HepG2 (cell line): ENCODE measurements around the gene RPS19BP1. TPM values are rescaled to one million over a fixed set of nuclear protein-coding genes. Genes with fewer than 3 reads are reported as not detected.

Experiments used
- BORCS8-MEF2B ChIP-seq: sonication (generic); formaldehyde crosslinking; IDR thresholded peaks from 2 replicates; pipeline ENCODE4 v1.8.0; 2022; ENCODE audit warnings: mild to moderate bottlenecking, missing genetic modification reagents
- CCDC6 ChIP-seq: sonication (generic); formaldehyde crosslinking; IDR thresholded peaks from 2 replicates; pipeline ENCODE4 v1.8.1; 2022; ENCODE audit warnings: mild to moderate bottlenecking, missing genetic modification reagents, moderate library complexity
- GABPA ChIP-seq, 2 experiments: IDR thresholded peaks; 2 replicates each; pipeline ENCODE4 v1.6.1; 2011 to 2016; ENCODE audit warnings: low read depth in 2 of 2, low read length in 1 of 2, missing biosample characterization in 1 of 2, missing genetic modification characterization in 1 of 2
- GABPB1 ChIP-seq: IDR thresholded peaks from 2 replicates; pipeline ENCODE4 v1.6.1; 2016; ENCODE audit warnings: mild to moderate bottlenecking, missing genetic modification reagents, moderate library complexity, missing compliant biosample characterization
- HCFC1 ChIP-seq: fragments of 150-350 bp; IDR thresholded peaks from 2 replicates; pipeline ENCODE4 v1.6.1; 2014; ENCODE audit warnings: low read depth, low read length
- JARID2 ChIP-seq: sonication (generic); formaldehyde crosslinking; IDR thresholded peaks from 2 replicates; pipeline ENCODE4 v1.8.1; 2023; ENCODE audit warnings: missing genetic modification reagents, inconsistent platforms; ENCODE audit not compliant: insufficient replicate concordance
- KDM4B ChIP-seq: sonication (generic); formaldehyde crosslinking; IDR thresholded peaks from 2 replicates; pipeline ENCODE4 v1.4.0; 2020; ENCODE audit warnings: missing genetic modification reagents
- KLF6 ChIP-seq: IDR thresholded peaks from 2 replicates; pipeline ENCODE4 v1.8.0; 2016; ENCODE audit warnings: missing biosample characterization, missing genetic modification reagents
- NRL ChIP-seq: sonication (generic); formaldehyde crosslinking; IDR thresholded peaks from 2 replicates; pipeline ENCODE4 v1.5.0; 2020; ENCODE audit warnings: missing genetic modification reagents, mild to moderate bottlenecking, moderate library complexity, borderline replicate concordance
- SMARCC2 ChIP-seq: fragments of 450-650 bp; IDR thresholded peaks from 2 replicates; pipeline ENCODE4 v1.6.1; 2017; ENCODE audit warnings: antibody characterized with exemption, mild to moderate bottlenecking
- SSRP1 ChIP-seq: IDR thresholded peaks from 2 replicates; pipeline ENCODE4 v1.6.1; 2016; ENCODE audit warnings: control low read depth
- STAG1 ChIP-seq: sonication (generic); formaldehyde crosslinking; IDR thresholded peaks from 2 replicates; pipeline ENCODE4 v1.4.0; 2020; ENCODE audit warnings: missing genetic modification reagents
- TBX3 ChIP-seq: fragments of 450-650 bp; IDR thresholded peaks from 2 replicates; pipeline ENCODE4 v1.6.1; 2017; ENCODE audit warnings: antibody characterized with exemption, mild to moderate bottlenecking, inconsistent platforms, borderline replicate concordance
- TEAD2 ChIP-seq: sonication (generic); formaldehyde crosslinking; IDR thresholded peaks from 2 replicates; pipeline ENCODE4 v1.9.0; 2021; ENCODE audit warnings: missing genetic modification reagents
- YEATS4 ChIP-seq: sonication (generic); formaldehyde crosslinking; IDR thresholded peaks from 2 replicates; pipeline ENCODE4 v1.4.0; 2020; ENCODE audit warnings: missing genetic modification reagents, borderline replicate concordance
- ZNF138 ChIP-seq: sonication (generic); formaldehyde crosslinking; IDR thresholded peaks from 2 replicates; pipeline ENCODE4 v1.5.0; 2020; ENCODE audit warnings: mild to moderate bottlenecking, low read depth, missing genetic modification reagents
- ZNF282 ChIP-seq: fragments of 450-650 bp; IDR thresholded peaks from 2 replicates; pipeline ENCODE4 v1.6.1; 2018; ENCODE audit not compliant: partially characterized antibody
- ZNF460 ChIP-seq: sonication (generic); formaldehyde crosslinking; IDR thresholded peaks from 2 replicates; pipeline ENCODE4 v1.5.1; 2020; ENCODE audit warnings: missing genetic modification reagents, mild to moderate bottlenecking, borderline replicate concordance
- ZNF547 ChIP-seq: sonication (generic); formaldehyde crosslinking; IDR thresholded peaks from 2 replicates; pipeline ENCODE4 v1.5.1; 2020; ENCODE audit warnings: mild to moderate bottlenecking, missing genetic modification reagents
- ZNF598 ChIP-seq: sonication (generic); formaldehyde crosslinking; IDR thresholded peaks from 2 replicates; pipeline ENCODE4 v1.5.1; 2020; ENCODE audit warnings: mild to moderate bottlenecking, missing genetic modification reagents, borderline replicate concordance
- ZNF619 ChIP-seq: sonication (generic); formaldehyde crosslinking; IDR thresholded peaks from 2 replicates; pipeline ENCODE4 v1.4.0; 2020; ENCODE audit warnings: mild to moderate bottlenecking, missing genetic modification reagents
- ZNF713 ChIP-seq: sonication (generic); formaldehyde crosslinking; IDR thresholded peaks from 2 replicates; pipeline ENCODE4 v1.4.0; 2020; ENCODE audit warnings: mild to moderate bottlenecking, missing genetic modification reagents
- ZNF75D ChIP-seq: sonication (generic); formaldehyde crosslinking; IDR thresholded peaks from 2 replicates; pipeline ENCODE4 v1.8.1; 2023; ENCODE audit warnings: missing genetic modification reagents, mild to moderate bottlenecking, borderline replicate concordance
- polyA plus RNA-seq, 8 experiments: library from polyadenylated mRNA; depleted of rRNA in 3 of 8; stranded (reverse) in 7 of 8; unstranded in 1 of 8; fragments of >200 nt; fragmentation: Illumina TruSeq in 4 of 8; extraction: Trizol in 4 of 8; gene quantifications; 2 replicates each; pipeline versions ENCODE4 v1.2.1 to v1.2.3, GENCODE V29; 2011 to 2016; ENCODE audit warnings: low read depth in 4 of 8, missing spikeins in 1 of 8, mixed read lengths in 1 of 8; ENCODE audit not compliant: insufficient read depth in 1 of 8
- total RNA-seq, 5 experiments: library from RNA; depleted of rRNA; stranded (reverse); fragments of >200 nt; fragmentation: Illumina TruSeq; extraction: Trizol; gene quantifications; 2 replicates each; pipeline ENCODE4 v1.2.3, GENCODE V29; 2016; ENCODE audit warnings: low read depth in 1 of 5
- TF ChIP-seq, protein P1 (sequence below): sonication (generic); formaldehyde crosslinking; IDR thresholded peaks from 2 replicates; pipeline ENCODE4 v1.5.0; 2020; ENCODE audit warnings: missing genetic modification reagents
- TF ChIP-seq, protein P2 (sequence below): IDR thresholded peaks from 2 replicates; pipeline ENCODE4 v1.6.1; 2016
- TF ChIP-seq, protein P3 (sequence below): sonication (generic); formaldehyde crosslinking; IDR thresholded peaks from 2 replicates; pipeline ENCODE4 v1.4.0; 2020; ENCODE audit warnings: missing genetic modification reagents
- TF ChIP-seq, protein P4 (sequence below): IDR thresholded peaks from 2 replicates; pipeline ENCODE4 v1.6.1; 2016; ENCODE audit warnings: mild to moderate bottlenecking, missing biosample characterization, missing genetic modification reagents

The RPS19BP1 gene
- total and polyA plus RNA-seq, 2 of the 13 experiments (the other 11 are each of a cell fraction or from before 2014, with no cell fraction given): 44.3 to 81.3 TPM

DNA sequence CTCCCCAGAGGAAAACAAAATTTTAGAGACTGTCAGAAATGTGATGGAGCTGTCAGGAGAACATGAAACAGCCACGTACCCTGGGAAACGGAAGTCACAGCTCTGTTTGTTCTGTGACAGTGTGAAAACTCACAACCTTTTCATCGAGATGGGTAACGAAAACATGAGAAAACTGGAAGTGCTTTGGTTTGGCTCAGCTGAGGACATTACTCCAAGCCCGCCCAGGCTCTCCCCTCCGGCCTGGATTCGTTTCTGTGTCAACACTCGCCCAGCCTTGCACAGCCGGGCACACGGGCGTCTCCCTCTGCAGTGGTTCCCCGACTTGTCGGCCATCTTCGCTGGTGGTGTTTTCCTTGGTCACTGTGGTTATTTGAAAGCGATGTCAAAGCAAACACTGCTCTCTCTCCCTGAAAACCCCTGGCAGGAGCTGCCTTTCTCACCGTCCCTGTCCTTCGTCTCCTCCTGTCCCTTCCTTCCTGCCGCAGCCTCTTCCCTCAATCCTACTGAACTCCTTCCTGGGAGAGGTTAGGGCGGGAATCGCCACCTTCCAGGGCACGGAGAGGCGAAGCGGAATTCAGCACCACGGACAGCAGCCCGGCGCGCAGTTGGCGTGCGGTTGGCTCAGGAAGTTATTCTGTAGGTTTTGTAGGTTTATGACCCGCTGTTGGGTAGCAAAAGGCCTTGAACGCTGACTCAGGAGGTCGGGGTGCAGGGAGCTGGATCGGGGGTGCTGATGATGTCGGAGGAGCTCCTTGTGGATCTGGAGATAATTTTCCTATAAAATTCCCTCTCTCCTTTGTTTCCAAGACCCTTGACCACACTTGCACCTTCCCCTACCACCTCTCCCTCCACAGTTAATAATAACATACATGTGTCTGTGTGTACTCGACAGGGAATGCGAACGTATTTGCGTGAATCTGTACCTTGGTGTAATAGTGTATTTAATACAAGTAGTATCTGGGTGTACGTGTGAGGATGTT is 13.1 kb upstream of the RPS19BP1 start (continued):
- TF ChIP-seq ZNF138 (CRISPR knock-in tag) (peak; percentile 94), BORCS8-MEF2B (CRISPR knock-in tag) (peak; percentile 97), KLF6 (peak; percentile 98), ZNF619 (CRISPR knock-in tag) (no peak), TEAD2 (CRISPR knock-in tag) (peak; percentile 80; the same call in 1 of the 2 replicates), ZNF713 (no peak), ZNF282 (no peak), YEATS4 (CRISPR knock-in tag) (no peak), HCFC1 (no peak), GABPB1 (peak; percentile 45), ZNF598 (CRISPR knock-in tag) (no peak), NRL (peak; percentile 77; the same call in 1 of the 2 replicates), ZNF75D (CRISPR knock-in tag) (peak; percentile 57; the same call in 1 of the 2 replicates), GABPA (IDR thresholded peaks at IDR 0.05; ENCODE audit: low read depth, low read length) (no peak), GABPA (CRISPR knock-in tag; IDR thresholded peaks at IDR 0.05; ENCODE audit: low read depth) (0 out of 2 replicates have a peak, but pooled peaks have one; percentile 21), JARID2 (no peak), SMARCC2 (no peak), TBX3 (no peak), ZNF547 (CRISPR knock-in tag) (peak; percentile 33; the same call in 1 of the 2 replicates), KDM4B (CRISPR knock-in tag) (peak; percentile 90; the same call in 1 of the 2 replicates), CCDC6 (CRISPR knock-in tag) (peak; percentile 82; the same call in 1 of the 2 replicates), ZNF460 (no peak), STAG1 (no peak), SSRP1 (CRISPR knock-in tag) (no peak)
- TF ChIP-seq, protein P1, sequence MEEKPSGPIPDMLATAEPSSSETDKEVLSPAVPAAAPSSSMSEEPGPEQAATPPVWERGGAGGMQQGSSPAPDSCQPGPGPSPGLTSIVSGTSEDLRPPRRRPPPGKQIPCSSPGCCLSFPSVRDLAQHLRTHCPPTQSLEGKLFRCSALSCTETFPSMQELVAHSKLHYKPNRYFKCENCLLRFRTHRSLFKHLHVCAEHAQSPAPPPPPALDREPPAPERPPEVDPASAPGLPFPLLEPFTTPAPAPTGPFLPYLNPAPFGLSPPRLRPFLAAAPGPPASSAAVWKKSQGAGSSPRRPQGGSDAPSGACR (CRISPR knock-in tag): no peak
- TF ChIP-seq, protein P2, sequence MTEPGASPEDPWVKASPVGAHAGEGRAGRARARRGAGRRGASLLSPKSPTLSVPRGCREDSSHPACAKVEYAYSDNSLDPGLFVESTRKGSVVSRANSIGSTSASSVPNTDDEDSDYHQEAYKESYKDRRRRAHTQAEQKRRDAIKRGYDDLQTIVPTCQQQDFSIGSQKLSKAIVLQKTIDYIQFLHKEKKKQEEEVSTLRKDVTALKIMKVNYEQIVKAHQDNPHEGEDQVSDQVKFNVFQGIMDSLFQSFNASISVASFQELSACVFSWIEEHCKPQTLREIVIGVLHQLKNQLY: 0 out of 2 replicates have a peak, but pooled peaks have one; percentile 19
- TF ChIP-seq, protein P3, sequence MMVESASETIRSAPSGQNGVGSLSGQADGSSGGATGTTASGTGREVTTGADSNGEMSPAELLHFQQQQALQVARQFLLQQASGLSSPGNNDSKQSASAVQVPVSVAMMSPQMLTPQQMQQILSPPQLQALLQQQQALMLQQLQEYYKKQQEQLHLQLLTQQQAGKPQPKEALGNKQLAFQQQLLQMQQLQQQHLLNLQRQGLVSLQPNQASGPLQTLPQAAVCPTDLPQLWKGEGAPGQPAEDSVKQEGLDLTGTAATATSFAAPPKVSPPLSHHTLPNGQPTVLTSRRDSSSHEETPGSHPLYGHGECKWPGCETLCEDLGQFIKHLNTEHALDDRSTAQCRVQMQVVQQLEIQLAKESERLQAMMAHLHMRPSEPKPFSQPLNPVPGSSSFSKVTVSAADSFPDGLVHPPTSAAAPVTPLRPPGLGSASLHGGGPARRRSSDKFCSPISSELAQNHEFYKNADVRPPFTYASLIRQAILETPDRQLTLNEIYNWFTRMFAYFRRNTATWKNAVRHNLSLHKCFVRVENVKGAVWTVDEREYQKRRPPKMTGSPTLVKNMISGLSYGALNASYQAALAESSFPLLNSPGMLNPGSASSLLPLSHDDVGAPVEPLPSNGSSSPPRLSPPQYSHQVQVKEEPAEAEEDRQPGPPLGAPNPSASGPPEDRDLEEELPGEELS (CRISPR knock-in tag): peak; percentile 56; the same call in 1 of the 2 replicates
- TF ChIP-seq, protein P4, sequence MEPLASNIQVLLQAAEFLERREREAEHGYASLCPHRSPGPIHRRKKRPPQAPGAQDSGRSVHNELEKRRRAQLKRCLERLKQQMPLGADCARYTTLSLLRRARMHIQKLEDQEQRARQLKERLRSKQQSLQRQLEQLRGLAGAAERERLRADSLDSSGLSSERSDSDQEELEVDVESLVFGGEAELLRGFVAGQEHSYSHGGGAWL (CRISPR knock-in tag): peak; percentile 96
